GDM1 (cell line): Measurements from ENCODE around the gene FRMD4A.
"Not testable (repeated sequence)": the region's sequence is repeated elsewhere in the genome, so short reads cannot be mapped to it uniquely, and the experiment has no call there.

Experiments
- DNase-seq: peaks from one replicate; lab custom pipeline; 2025; lab: John Stamatoyannopoulos, UW

The FRMD4A gene

DNA sequence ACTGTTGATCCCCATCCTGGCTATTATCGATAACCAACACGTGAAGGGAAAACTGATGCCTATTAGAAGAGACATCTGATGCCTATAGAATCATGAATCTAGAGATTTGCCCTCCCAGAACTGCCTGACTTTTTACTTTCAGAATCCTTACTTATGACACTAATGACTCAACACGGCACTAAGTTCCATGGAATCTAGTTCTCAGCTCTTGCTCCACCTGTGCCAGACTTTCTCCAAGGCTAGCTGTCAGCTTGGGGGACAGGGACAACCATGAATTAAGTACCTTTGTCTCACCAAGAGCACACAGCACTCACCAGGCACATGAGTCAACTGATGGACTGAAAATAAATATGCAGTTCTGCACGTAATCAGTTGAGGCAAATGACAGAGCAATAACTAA lies 184.2 kb downstream of the FRMD4A start:
- no peak for DNase-seq

GRCh38 chr10:14146025-14146424 lies 184.7 kb downstream of the FRMD4A start:
- no peak for DNase-seq

DNA sequence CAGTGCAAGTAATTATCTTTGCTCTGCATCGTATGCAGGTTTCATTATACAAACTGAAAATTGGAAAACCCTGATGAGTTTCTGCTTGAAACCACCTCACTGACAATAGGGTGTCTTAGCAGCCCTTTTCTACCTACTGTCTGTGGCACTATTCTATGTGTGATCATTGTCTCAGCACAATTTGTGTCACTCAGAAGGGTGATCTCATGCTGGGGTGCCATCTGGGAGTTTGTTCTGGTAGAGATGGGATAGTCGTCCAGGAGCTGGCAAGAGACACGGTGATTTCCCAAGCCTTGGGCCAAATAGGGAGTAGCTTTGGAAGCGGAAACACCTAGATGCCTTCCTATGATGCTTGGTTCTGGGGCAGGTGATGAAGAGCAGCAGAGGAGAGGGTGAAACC lies 186.3 kb downstream of the FRMD4A start:
- DNase-seq = no peak

GRCh38 chr10:14142606-14143250 lies 188.0 kb downstream of the FRMD4A start:
- no peak for DNase-seq

DNA sequence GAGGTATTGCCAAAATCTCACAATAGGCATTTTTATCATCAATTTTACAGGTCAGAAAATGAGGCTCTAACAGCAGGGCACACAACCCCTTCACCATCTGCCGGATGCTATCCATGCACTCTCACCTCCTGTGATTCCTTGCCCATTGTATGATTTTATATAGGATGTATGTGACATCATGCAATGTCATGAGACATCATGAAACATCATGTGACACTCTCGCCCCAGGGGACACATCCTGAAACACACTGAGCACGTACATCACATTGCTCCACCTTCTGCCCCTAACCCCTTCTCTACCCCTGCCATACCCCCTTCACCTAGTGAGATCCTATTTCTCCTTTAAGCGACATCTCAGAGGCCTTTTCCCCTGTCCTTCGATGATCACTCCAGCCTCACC lies 189.4 kb downstream of the FRMD4A start:
- no peak for DNase-seq

DNA sequence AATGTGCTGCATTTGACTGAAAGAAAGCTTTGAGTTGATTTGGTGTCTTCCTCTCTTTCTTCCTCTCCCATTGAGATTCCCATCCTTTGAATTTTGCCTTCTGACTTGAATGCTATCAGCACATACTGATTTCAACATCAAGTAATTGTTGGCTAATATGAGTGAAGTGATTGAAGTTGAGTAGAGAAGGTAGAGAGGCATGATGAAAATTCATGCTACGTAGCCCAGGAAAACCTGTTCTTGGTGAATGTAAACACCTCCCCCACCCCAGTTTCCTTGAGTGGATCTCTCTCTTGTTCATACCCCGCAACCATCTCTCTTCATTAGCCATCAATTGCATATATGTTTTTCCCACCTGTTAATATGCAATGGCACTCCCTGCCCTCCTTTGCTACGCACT lies 193.3 kb downstream of the FRMD4A start:
- no peak for DNase-seq

- DNase-seq = not testable (repeated sequence)
Observed at GRCh38 chr10:14135196-14135595, 195.5 kb downstream of the FRMD4A start.

GRCh38 chr10:14134275-14134674 lies 196.4 kb downstream of the FRMD4A start:
- DNase-seq = no peak

DNA sequence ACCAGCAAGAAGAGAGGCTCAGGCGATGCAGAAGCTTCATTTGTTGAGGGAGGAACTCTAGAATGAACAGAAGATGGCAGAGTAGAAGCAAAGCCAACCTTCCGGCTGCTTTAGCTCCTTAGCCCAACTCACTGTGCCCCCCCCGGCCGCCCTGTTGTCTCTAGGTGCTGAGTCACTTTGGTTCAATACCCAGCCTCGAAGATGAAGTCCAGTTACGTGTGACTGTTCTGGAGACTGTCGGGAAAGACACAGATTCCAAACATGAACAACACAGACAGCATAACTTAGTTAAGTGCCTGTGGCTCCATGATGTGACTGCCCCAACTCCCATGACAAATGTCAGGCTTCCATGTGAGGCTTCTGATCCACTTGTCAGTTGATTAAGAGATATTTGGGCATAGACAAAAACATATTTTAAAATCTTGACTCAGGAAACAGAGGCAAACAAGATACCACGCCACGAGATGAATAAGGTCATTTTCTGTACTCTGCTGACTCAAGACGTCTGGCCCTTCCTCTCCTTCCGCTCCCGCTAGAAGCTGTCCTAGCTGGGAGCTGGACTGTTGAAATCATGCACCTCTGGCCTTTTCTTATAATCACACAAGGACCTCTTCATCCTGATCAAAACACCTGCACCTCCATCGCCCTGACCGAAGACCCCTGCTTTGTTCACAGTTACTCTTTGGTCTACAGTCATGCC lies 199.3 kb downstream of the FRMD4A start:
- no peak for DNase-seq

DNA sequence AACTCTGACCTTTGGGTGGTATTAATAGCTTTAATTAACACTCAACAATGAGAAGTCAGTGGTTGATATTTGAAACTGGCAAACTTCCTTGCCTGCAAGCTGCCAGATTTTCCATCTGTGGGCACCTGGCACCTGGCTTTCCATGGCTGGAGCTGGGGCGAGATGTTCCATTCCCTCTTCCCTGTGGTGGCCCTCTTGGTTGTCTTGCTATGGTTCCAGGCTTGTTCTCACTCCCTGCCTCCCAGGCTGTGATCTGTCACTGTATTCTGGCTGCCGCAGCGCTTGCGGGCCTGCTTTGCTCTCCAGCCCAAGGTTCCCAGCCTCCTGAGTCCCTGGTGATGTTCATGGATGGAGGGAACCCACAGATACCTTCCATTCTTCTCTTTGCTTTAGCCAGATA lies 201.0 kb downstream of the FRMD4A start:
- no peak for DNase-seq

GRCh38 chr10:14128519-14128918 lies 202.2 kb downstream of the FRMD4A start:
- no peak for DNase-seq

DNA sequence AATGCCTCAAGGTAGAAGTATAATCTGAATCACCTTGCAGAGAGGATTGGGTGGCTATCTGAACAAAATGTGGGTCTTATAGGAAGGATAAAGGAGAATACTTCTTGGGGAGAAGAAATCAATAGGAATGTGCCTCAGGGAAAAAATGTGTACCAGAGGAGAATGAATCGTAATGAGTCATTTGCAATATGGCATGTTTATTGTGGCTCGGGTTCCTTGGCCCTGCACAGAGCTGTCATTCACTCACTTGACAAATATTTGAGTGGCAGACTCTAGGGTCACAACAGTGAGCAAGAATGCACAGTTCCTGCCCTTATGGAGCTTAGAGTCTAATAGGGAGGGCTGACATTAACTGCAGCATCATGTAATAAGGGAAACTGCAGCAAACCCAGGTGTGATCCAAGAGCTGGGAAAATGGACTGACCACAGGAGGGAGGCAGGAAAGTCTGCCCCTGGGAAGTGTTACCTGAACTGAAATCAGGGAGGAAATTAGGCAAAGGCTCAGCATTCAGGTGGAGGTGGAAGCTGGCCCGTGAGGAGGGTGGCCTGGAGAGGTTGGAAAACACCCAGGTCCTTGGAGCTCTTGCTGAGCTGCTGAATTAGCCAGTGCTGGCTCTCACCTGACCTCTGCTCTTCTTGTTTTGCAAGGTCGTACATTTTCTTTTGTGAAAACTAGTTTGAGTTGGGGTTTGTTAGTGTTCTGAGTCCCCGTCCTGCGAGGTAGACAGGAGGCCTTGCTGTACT lies 203.9 kb downstream of the FRMD4A start:
- DNase-seq = no peak

DNA sequence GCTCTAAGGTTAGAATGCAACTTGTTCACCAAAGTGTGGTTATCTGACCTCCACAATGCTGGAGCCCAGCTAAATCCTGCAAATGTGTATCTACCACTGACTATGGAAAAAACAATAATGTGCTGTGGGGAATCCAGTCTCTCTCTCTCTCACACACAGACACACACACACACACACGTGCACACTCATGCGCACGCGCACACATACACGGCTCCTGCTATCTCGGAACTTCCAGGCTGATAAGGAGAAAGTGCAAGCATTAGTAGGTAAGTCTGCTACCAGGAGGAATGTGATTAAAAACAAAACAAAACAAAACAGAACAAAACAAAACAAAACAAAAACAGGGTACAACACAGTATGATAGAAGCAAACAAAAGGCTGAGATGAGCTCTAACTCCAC lies 205.2 kb downstream of the FRMD4A start:
- DNase-seq = no peak

GRCh38 chr10:14124941-14125340 lies 205.8 kb downstream of the FRMD4A start:
- no peak for DNase-seq

DNA sequence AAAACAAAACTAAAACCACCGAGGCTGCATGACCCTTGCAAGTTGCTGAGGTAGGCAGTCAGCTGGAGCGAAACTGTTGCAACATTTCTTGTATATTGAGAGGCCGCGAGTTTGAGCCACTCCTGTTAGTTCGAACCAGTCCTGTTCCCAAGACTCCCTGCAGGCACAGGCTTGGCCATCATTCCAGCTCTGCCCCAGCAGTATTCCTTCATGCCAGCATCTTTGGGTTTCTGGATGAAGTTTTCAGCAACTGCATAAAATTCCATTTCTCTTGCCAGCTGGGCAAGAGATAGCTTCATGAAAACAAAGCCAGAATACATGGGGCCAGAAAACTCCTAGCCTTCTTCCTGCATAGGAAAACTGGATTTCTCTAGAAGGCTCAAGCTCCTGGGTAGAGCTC lies 207.6 kb downstream of the FRMD4A start:
- DNase-seq = no peak

DNA sequence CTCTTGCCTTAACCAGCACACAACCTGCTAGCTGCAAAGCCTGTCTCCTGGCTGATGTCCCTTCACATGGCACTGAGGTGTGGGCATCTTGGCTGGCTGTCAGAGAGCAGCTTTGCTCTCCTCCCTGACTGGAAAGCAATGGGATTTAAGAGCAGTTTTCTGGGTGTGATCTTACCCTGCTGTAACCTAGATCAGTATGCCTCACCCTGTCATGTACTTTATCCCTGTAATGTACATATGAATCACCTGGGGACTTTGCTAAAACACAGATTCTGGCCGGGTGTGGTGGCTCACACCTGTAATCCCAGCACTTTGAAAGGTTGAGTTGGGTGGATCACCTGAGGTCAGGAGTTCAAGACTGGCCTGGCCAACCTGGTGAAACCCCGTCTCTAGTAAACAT lies 209.9 kb downstream of the FRMD4A start:
- no peak for DNase-seq

- DNase-seq = no peak
Observed at GRCh38 chr10:14118953-14119352, 211.8 kb downstream of the FRMD4A start.

DNA sequence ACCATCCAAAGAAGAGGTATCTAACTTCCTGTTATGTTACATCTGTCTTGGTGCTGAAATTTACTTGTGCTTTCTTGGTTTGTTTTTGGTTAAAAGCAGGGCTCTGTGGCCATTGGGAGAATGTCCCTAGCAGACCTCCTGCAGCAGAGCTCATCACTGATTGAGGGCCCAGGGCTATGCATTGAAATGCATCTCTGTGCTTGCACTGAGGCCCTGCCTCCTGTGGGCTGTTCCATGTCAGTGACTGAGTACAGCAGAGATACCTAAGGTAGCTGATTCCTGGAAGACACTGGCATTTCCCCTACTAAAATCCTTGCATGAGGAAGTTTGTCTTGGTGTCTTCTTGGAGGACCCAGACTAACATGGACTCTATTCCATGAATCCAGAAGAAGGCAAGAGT lies 213.9 kb downstream of the FRMD4A start:
- no peak for DNase-seq

GRCh38 chr10:14116021-14116420 lies 214.7 kb downstream of the FRMD4A start:
- DNase-seq = no peak

- no peak for DNase-seq
Observed at GRCh38 chr10:14114791-14115190, 215.9 kb downstream of the FRMD4A start.

- DNase-seq = no peak
Observed at GRCh38 chr10:14112056-14112455, 218.7 kb downstream of the FRMD4A start.

GRCh38 chr10:14111208-14111607 lies 219.5 kb downstream of the FRMD4A start:
- no peak for DNase-seq

DNA sequence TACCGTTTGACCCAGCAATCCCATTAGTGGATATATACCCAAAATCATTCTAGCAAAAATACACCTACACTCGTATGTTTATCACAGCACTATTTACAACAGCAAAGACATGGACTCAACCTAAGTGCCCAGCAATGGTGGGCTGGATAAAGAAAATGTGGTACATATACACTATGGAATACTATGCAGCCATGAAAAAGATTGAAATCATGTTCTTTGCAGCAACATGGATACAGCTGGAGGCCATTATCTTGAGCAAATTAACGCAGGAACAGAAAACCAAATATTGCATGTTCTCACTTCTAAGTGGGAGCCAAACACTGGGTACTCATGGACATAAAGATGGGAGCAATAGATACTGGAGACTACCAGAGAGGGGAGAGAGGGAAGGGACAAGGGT lies 223.9 kb downstream of the FRMD4A start:
- no peak for DNase-seq
